GM18505 (cell line): ENCODE measurements around the gene TBL1Y.

ENCODE experiments used
- ATAC-seq: cut with Tn5 transposase; IDR thresholded peaks from one replicate; pipeline ENCODE4 v1.9.1; 2021; ENCODE audit not compliant: unreplicated experiment
- POLR2A ChIP-seq: IDR thresholded peaks from 4 replicates; pipeline ENCODE4 v1.6.1; 2011; ENCODE audit warnings: borderline replicate concordance; ENCODE audit not compliant: insufficient read depth, insufficient read length; ENCODE audit errors: extremely low read depth

TBL1Y gene

DNA sequence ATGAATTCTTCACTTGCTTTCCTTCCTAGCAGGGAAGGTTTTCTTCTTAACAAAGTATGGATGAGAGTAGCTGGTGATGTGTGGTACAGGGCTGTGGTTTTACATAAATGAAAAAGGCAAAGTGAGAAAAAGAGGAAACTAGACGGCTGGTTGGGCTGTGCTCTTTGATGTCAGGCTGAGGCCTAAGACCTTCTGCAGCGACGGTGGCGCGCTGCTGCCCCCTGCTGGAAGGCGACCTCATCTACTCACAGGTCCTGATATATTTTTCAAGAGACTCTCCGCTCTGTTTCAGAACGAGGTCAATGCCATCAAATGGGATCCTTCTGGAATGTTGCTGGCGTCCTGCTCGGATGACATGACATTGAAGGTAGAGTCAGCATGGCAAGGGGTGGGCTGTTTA is 175.1 kb downstream of the TBL1Y start:
- TF ChIP-seq POLR2A, result no peak
- no peak for ATAC-seq

DNA sequence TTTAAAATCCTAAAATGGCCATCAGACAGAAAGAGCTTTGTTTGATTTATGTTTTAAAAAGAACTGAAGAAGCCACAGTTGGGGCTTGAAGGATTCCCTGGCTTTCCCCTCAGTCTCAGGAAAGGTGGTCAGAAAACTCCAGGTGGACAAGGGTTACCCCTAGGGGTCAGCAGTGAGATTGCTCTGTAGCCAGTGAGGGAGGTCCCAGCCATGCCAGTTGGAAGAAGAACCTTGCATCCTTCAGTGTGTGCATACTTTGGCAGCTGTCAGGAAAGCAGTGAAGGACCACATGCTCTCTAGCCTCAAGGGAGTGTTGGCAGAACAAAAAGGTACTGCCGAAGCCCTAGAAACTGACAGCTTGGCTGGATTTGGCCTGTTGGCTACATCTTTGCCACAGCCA is 182.3 kb downstream of the TBL1Y start:
- TF ChIP-seq POLR2A, result no peak
- no peak for ATAC-seq

DNA sequence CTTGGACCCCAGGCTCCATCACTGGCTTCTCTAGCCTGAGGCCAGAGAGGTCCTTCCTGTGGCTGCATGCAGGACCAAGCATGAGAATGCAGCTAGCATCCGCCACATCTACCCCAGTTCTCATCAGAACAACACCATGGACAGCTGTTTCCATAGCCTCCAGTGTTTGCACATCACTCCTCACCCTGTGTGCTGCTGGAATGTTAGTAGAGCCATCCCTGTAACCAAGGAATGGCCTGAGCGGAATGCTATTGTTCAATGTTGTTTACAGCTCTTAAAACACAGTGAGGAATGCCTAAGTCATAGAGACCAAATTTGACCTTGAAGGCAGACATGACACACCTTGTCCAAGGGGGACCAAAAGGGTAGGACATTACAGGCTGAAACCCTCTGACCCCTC is 183.9 kb downstream of the TBL1Y start:
- no peak for ATAC-seq
- no peak for TF ChIP-seq POLR2A

DNA sequence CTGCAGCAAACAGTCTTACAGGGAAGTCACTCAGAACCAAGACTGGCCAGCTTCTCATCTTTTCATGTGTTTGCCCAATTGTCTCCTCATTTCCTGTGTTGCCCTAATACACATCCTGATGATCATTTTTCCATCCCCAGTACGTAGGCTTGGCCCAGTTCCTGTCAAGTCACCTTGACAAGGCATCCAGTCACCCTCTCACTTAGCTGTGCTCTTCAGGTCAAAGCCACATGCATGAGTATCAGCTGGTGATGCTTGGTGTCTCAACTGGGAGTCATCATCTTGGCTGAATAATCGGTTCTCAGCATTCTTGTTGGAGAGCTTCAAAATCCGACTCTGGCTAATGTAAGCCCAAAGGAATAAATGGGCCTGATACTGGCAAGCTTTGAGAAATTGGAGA is 186.5 kb downstream of the TBL1Y start:
- no peak for ATAC-seq
- TF ChIP-seq POLR2A, result no peak

DNA sequence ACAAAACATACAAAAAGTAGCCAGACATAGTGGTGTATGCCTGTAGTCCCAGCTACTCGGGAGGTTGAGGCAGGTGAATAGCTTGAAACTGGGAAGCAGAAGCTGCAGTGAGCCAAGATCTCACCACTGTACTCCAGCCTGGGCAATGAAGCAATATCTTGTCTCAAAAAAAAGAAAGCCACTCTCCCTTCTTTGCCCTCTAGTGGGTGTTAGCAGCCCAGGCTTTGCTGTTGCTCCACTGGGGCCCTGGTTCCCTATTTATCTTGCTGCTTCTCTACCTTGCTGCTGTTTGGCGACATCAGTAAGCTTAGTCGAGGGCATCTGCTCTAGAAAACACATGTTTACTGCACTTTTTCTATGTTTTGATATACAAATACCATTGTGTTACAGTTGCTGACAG is 189.2 kb downstream of the TBL1Y start:
- no peak for ATAC-seq
- no peak for TF ChIP-seq POLR2A

DNA sequence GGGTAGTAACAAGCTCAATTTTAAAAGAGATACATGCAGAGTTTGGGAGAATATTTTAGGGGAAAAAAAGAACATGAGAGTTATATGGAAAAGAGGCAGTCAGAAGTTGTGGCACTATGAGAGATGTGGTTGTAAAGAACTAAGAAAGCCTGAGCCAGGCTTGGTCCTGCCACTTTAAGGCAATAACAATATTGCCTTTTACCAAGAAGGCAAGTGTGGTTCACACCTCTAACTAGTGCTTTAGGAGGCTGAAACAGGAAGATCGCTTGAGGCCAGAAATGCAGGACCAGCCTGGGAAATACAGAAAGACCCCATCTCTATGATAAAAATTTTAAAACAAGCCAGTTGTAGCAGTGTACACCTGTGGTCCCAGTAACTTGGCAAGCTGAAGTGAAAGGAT is 192.2 kb downstream of the TBL1Y start:
- no peak for ATAC-seq
- no peak for TF ChIP-seq POLR2A

DNA sequence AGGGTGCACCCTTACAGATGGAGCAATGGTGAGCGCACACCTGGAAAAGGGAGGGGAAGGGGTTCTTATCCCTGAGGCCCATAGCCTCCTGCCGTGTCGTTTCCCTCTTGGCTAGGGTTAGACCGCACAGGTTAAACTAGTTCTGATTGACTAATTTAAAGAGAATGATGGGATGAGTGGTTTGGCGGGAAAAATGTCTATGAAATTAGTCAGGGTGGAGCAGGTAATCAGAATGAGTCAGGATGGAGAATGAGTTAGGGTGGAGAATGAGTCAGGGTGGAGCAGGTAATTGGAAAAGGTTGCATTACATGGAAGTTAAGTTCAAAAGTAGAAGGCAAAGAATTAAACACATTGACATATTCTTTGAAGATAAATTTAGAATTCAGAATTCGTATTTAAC is 196.7 kb downstream of the TBL1Y start:
- no peak for TF ChIP-seq POLR2A
- ATAC-seq, result no peak

DNA sequence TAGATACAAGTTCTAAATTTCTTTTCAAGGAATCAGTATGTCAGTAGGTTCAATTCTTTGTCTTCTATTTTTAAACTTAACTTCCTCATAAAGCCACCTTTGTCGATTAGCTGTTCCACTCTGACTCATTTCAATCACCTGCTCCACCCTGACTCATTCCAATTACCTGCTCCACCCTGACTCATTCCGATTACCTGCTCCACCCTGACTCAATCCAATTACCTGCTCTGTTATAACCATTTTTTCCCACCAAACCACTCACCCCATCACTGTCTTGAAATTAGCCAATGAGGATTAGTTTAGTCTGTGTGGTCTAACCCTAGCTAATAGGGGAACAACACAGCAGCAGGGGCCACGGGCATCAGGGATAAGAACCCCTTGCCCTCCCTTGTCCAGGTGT is 199.6 kb downstream of the TBL1Y start:
- no peak for ATAC-seq
- TF ChIP-seq POLR2A, result no peak

DNA sequence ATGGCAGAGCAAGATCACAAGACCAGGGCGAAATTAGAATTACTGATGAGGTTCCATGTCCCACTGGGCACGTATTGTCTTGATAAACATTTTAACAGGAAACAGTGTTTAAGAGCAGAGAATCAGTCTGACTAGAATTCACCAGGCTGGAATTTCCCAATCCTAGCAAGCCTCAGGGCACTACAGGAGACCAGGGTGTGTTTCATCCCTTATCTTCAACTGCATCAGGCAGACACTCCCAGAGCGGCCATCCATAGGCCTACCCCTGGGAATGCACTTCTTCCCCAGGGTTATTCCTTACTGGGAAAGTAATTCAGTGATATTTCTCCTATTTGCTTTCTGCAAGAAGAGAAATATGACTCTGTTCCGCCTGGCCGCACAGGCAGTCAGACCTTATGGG is 205.4 kb downstream of the TBL1Y start:
- ATAC-seq, result no peak
- TF ChIP-seq POLR2A, result no peak

DNA sequence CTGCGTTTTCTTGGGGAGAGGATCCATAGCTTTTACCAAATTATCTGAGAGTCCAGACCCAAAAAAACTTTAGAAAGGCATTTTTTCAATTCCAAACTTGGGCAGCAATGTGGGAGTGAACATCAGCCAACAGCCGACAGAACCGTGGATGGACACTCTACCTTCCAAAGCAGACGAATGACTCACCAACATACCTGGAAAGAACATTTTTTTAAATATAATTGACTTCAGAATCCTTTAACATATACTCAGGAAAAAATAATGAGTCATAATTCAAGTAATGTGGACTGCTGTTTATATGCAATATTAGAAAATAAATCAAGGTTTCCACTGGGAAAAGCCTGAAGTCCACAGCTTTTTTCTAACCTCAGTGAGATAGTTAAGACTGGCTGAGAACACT is 211.7 kb downstream of the TBL1Y start:
- ATAC-seq, result no peak
- TF ChIP-seq POLR2A, result no peak

DNA sequence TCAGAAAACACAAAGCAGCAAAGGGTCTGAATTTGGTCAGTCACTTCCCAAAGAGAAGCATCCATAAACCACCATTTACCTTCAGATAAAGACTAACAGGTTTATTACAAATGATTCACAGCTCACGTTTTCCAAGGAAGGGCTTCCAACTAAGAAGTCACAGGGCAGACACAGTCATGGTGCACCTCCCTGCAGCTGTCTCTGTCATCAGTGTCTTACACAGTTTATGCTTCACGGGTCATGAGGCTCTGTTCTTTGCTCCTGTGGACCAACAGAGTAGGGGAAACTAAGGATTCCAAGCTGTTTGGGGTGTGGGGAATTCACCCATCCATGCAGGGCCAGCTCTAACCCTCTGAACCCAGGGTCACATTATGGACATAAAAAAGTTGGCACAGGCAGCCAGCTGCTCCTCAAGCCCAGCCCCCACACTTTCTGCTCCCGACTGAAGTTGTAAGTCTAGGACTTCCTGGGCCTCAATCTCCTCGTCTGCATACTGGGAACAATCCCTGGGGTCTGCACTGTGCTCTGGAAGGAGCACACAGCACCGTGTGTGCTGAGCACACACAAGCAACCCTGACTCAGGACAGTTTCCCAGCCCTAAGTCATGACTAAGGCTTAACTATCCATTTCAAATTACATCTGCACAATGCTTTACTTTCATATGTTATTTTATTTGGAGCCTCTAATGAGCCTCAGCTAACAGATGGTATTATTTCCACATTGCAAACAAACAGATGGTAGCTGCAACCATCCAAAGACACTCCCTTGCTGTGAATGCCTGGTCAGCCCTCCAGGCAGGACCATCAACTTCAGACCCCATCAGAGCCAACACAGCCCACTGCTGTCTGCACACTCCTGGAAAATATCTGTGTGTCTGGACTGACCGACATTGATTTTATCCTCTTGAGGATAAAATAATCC is 214.9 kb downstream of the TBL1Y start:
- no peak for TF ChIP-seq POLR2A

DNA sequence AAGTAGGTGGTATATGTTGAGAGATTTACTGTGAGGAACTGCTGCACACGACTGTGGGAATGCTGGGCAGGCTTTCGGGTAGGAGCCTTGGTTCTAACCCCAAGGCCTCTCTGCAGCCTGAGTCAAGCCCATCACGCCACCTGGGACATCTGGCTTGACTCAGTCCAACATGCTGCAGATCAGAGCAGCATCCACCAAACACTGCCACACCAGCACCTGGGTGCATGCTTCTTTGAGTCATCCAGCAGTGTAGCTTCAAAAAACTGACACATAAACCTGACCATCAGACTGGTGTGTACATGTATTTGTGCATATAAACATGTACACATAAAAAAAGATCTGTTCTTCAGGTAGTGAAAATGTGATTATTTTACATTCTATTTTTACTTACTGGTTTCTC is 217.7 kb downstream of the TBL1Y start:
- ATAC-seq, result no peak
- no peak for TF ChIP-seq POLR2A

More for the DNA sequence above, 214.9 kb downstream of the TBL1Y start:
- ATAC-seq, result no peak
